ENCODE measurements around the gene ASXL3.

ASXL3 gene

DNA sequence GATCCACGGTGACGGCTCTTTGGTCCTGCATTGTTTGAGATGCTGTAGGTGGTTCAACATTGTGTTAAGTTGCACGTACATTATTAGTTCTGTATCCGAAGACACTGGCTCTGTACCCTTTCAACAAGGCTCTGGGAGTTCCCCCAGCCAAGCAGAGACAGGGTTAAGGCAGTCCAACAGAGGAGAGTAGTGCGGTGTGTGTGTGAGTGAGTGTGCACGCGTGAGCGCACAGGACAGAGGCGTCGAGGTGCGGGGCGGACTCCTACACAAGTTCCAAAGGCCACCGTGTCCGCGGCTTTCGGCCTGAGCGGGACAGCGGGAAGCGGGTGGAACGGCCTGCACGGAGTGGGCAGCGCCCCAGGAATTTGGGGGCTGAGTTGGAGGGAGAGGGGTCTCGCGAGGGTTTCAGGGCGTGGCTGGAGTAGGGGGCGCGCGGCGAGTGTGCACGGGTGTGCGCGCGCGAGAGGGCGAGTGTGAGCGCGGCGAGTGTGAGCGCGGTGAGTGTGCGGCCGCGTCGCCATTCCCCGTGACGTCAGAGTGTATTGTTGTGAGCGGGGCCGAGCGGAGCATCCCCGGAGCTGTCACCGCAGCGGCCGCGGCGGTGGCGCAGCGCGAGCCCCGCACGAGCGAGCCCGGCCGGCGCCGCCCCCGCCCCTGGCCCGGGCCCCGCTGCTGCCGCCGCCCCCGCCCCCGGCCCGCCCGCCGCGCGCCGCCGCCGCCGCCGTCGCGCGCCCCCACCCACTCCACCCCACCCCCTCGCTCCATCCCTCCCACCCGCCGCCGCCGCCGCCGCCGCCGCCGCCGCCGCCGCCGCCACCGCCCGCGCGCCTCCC, at the start of gene ASXL3:
TSS of gene ASXL3 (plus strand) at position 535 of the 833 bp plus-strand sequence. CDS start 413 bp downstream, outside the sequence.
- DNase-seq: peak; percentile 88

GRCh38 chr18:33532978-33533377, 45.0 kb upstream of the ASXL3 start:
- DNase-seq: no peak

DNA sequence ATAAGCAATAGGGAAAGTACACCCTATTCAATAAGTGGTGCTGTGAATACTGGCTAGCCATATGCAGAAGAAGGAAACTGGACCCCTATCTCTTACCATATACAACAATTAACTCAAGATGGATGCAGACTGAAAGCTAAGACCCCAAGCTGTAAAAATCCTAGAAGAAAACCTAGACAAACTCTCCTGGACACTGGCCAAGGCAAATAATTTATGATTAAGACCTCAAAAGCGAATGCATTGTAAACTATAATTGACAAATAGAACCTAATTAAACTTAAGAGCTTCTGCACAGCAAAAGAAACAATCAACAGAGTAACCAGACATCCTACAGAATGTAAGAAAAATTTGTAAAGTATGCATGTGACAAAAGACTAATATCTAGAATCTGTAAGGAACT, 41.1 kb upstream of the ASXL3 start:
- DNase-seq: no peak

GRCh38 chr18:33538418-33539042, 39.5 kb upstream of the ASXL3 start:
- DNase-seq: peak; percentile 11

- no peak for DNase-seq
Observed at GRCh38 chr18:33540392-33540791, 37.6 kb upstream of the ASXL3 start.

DNA sequence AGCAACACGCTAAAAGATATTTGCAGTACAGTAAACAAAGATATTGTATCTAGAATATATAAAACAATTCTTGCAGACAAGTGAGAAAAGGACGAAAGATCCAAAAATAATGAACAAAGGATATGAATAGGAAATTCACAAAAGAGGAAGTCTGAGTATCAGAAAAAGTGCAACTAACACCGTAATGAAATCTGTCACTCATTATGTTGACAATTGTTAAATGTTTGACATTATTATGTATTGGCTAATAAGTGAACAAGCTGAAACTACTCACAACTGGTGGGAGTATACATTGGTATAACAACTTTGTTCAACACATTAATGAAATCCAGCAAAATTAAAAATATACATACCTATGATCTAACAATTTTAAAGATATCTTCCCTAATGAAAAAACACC, 36.7 kb upstream of the ASXL3 start:
- no peak for DNase-seq

- DNase-seq: no peak
Observed at GRCh38 chr18:33556846-33557245, 21.2 kb upstream of the ASXL3 start.

DNA sequence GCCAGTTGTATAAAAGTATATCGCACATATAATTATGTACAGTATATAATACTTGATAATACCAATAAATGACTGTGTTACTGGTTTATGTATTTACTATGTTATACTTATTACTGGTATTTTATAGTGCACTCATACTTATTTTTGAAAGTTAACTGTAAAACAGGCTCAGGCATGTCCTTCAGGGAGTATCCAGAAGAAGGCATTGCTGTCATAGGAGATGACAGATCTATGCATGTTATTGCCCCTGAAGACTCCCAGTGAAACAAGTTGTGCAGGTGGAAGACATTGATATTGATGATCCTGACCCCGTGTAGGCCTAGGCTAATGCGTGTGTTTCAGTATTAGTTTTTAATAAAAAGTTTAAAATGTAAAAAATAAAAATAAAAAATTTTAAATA, 20.3 kb upstream of the ASXL3 start:
- DNase-seq: no peak

DNA sequence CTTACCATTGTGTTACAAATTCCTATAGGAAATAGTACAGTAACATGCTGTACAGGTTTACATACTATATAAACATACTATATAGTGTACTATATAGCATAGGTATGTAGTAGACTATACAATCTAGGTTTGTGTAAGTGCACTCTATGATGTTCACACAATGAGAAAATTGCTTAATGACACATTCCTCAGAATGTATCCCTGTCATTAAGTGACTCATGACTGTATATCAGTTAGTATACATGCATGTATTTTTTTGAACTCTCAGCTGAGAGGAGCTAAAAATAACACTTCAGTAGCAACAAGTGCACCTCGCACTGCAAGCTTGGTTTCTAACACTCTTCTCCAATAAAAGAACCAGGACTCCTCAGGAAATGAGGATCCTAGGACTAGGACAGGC, 19.5 kb upstream of the ASXL3 start:
- DNase-seq: no peak

DNA sequence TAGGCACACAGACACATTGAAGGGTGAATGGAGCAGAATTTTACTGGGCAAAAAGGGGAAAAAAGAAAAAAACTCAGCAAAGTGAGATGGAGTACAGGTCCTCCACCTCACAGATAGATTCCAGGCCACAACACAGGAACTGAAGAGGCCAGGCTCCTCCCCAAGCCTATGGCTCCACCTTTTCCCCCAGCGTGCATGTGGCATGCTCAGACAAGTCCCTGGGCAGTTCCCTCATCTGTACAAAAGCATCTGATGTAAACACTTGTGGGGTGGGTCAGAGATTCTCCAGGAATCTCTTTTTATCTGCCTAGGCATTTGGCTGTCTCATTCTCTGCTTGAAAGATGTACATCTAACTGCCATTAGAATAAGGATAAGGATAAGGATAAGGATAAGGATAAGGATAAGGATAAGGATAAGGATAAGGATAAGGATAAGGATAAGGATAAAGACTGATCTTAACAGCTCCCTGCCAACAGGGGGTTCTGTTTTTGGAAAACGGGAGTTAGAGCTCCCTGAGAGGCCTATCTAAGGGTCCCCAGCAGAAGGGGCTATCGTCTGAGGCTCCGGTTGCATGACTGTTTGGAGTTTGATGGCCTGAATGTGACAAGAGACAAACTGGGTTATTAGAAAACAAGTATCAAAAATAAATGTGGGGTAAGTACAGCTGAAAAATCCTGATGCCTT, 17.2 kb upstream of the ASXL3 start:
- peak; percentile 69 for DNase-seq

DNA sequence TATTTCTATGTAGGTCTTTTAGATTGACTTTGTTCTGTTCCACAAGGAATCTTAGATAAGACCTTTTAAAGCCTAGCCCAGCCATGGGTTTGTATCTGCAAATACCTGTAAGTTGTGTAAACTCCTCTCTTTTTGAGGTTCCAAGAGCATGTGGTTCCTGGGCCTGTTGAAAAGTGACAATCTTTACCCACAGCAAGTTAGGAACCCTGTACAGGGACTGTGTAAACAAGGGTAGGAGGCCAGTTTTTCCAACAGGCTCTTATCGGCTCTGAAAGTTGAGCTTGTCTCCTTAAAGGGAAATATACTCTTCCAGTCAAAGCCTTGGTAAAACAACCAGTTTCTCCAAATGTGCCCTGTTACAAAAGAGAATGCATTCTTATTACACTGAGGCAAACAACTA, 15.3 kb upstream of the ASXL3 start:
- no peak for DNase-seq

DNA sequence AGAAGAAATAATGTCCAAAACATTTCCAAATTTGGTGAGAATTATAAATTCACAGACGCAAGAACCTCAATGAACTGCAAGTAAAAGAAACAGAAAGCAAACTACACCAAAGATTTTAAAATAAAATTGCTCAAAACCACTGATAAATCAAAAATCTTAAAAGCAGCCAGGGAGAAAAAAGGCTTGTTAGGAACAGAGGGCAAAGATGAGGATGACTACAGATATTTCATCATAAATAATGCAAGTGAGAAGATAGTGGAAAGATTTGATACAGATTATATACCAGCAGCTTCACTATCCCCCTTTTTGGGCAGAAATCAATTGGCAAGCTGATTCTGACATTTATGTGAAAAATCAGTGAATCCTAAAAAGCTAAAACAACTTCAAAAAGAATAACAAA, 10.3 kb upstream of the ASXL3 start:
- peak; percentile 15 for DNase-seq

DNA sequence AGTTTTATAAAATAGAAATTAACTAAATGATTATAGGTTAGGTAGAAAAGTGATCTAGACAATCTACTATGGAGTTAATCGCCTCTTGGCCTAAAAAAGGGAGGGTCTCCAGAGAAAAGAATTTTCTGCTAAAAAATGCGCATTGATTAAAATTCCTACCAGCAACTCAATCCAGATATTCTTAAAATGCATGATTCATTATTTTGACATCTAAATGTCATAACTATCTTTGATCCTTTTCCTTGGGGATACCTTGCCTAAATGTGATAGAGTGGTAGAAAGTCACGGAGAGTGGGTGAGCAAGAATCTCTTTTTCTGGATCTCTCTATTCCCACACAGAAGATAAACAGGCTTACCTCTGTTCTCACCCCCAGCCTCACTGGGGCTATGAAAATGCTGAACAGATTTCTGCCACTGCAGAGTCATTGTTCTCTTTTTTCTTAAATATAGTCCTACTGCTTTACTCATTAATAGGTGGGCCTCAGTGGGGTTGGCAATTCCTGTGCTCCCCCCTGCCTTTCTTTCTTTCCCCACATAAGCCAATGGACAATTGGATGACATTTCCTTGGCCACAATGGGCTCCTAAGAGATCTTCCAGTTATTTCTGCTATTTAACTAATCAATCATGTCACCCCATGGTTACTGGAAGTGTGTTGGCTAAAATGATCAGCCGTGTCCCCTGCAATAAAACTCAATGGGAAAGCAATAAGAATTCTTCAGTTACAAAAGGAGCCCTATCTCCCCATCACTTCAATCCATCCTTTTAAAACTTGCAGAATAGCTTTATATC, 5.8 kb upstream of the ASXL3 start:
- no peak for DNase-seq

GRCh38 chr18:33573193-33573592, 4.8 kb upstream of the ASXL3 start:
- DNase-seq: peak; percentile 13

DNA sequence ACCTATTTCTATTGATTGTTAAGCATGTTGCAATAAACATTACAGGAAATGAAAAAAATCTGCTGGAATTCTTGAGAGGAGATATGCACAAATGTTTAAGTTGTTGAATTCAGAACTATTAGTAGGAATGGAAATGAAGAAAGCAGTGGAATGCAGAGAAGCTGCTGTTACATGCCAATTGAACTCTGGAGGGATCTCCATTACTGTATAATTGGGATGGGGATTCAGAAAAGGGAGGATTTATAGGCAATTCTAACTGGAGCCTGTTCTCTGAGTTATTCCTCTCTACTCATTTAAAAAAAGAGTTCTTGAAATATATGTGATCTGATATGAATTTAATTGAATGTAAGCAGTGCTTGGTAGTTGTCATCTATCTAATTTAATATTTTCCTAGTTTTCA, 2.6 kb upstream of the ASXL3 start:
- DNase-seq: no peak

GRCh38 chr18:33576999-33577646, 896 bp upstream of the ASXL3 start:
- peak; percentile 56 for DNase-seq

DNA sequence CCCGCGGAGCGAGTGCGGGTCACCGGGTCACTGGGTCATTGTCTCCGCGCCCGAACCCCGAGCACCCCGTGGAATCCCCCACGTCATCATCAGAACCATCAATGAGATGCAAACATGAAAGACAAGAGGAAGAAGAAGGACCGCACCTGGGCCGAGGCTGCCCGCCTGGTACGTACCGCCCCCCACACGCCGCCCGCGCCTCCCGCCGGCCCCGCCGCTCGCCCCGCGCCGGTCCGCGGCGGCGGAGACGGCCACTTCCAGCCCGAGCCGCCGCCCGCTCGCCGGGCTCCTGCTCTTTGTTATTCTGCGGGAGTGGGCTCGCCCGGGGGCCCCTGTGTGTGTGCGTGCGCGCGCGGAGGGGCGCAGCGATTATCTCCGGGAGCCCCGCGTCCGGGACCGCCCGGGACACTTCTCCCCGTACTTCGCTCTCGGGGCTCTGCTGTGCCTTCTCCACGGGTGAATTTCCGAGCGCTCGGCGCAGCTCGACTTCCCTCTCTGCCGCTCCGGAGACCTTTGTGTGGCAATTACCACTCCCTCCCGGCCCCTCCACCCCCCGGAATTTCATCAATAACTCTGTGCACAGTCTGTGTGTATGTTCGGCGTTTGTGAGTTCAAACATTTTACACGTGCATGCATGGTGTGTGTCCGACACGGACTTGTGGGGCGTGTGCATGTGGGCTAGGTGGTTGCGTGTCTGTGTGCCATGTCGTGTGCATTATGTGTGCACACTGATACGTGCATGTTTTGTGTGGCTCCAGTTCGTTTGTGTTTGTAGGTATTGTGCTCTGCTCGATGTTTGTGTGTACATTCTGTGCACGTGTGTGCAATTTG, 714 bp downstream of the ASXL3 start:
- peak; percentile 81 for DNase-seq

GRCh38 chr18:33579349-33580215, 1.6 kb downstream of the ASXL3 start:
- DNase-seq: peak; percentile 81

GRCh38 chr18:33580546-33580945, 2.5 kb downstream of the ASXL3 start:
- no peak for DNase-seq

GRCh38 chr18:33581856-33582255, 3.8 kb downstream of the ASXL3 start:
- DNase-seq: peak; percentile 60

DNA sequence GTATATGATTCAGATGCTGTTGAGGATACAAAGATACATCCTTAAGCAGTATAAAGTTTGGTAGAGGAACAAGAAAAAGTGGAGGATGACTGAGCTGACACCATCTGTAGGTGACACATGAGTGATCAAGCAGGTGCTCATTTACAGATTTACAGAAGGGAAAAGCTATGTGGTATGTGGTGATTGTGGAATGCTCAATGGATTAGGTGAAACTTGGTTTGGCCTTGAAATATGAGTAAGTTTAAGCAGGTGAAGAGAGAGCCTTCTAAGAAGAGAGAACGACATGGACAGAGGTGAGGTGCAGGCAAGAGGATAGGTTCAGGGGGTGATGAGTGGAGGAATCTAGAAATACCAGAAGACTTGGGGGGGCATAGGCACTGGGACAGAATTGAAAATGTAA, 5.9 kb downstream of the ASXL3 start:
- DNase-seq: peak; percentile 52

Measured in DMS53 (cell line).